Endothelial cell of umbilical vein (primary cell): ENCODE results near the gene CRISPLD2. TPM values are rescaled to one million over a fixed set of nuclear protein-coding genes. Genes with fewer than 3 reads are reported as not detected.

Experiments used
- BruUV-seq: library from RNA; stranded (reverse); fragments of 400-500 nt; replicated peaks from 2 replicates; lab custom pipeline; 2021; lab: Mats Ljungman, UMichigan
- CTCF ChIA-PET: fragments of 300-600, 350-600 bp; sonication (Branson Sonifier 250); formaldehyde crosslinking; loops from one replicate; lab custom pipeline; 2021; ENCODE audit warnings: antibody characterized with exemption, inconsistent platforms; lab: Charles Lee
- POLR2A ChIA-PET: fragments of 300-600, 350-600 bp; sonication (Branson Sonifier 250); formaldehyde crosslinking; loops from one replicate; lab custom pipeline; 2021; ENCODE audit warnings: antibody characterized with exemption, inconsistent platforms; lab: Charles Lee
- DNase-seq: peaks from one replicate; pipeline ENCODE4 v3.0.0-alpha.2; 2011; ENCODE audit warnings: low read depth, low spot score
- FAIRE-seq: peaks from 2 replicates; lab custom pipeline; 2011; peaks lifted over from hg19 to GRCh38; lab: Jason Lieb, UNC
- H2AFZ ChIP-seq: 2 replicates; pipeline ENCODE4 v1.6.0; 2012; ENCODE audit warnings: low read depth, low read length, control low read depth, inconsistent platforms
- H3K27ac ChIP-seq: 2 replicates; pipeline ENCODE4 v1.5.1; 2011; ENCODE audit warnings: low read depth, mild to moderate bottlenecking, control low read depth, low read length, moderate library complexity; ENCODE audit not compliant: insufficient read depth
- H3K27me3 ChIP-seq, 2 experiments: 2 replicates each; pipeline versions ENCODE4 v1.6.0 to v1.6.1; 2011; ENCODE audit warnings: low read length in 2 of 2, mixed read lengths in 1 of 2; ENCODE audit not compliant: control insufficient read depth in 2 of 2, insufficient read depth in 2 of 2
- H3K36me3 ChIP-seq, 2 experiments: 2 replicates in 1 of 2; 3 replicates in 1 of 2; pipeline ENCODE4 v1.5.1; 2011; ENCODE audit warnings: low read length in 2 of 2, mild to moderate bottlenecking in 1 of 2, moderate library complexity in 1 of 2; ENCODE audit not compliant: control insufficient read depth in 2 of 2, insufficient read depth in 2 of 2; ENCODE audit errors: extremely low read depth in 1 of 2
- H3K4me1 ChIP-seq: 3 replicates; pipeline ENCODE4 v1.5.1; 2011; ENCODE audit warnings: mild to moderate bottlenecking, low read length; ENCODE audit not compliant: control insufficient read depth, insufficient read depth; ENCODE audit errors: extremely low read depth
- H3K4me2 ChIP-seq: 2 replicates; pipeline ENCODE4 v1.6.1; 2011; ENCODE audit warnings: low read length, control low read depth, mixed read lengths; ENCODE audit not compliant: insufficient read depth
- H3K4me3 ChIP-seq, 3 experiments: fragments of 200-600 bp in 1 of 3; sonication (generic), shearing (Covaris generic) in 1 of 3; replicated peaks in 1 of 3; 2 replicates each; pipeline ENCODE4 v1.5.1; 2011 to 2016; ENCODE audit warnings: control low read depth in 3 of 3, low read length in 3 of 3, mild to moderate bottlenecking in 2 of 3, inconsistent platforms in 1 of 3, low read depth in 1 of 3, moderate library complexity in 1 of 3; ENCODE audit not compliant: insufficient read depth in 1 of 3
- H3K79me2 ChIP-seq: 2 replicates; pipeline ENCODE4 v1.6.0; 2012; ENCODE audit warnings: low read length, inconsistent platforms; ENCODE audit not compliant: control insufficient read depth, insufficient read depth
- H3K9ac ChIP-seq: replicated peaks from 2 replicates; pipeline ENCODE3; 2011; ENCODE audit warnings: low read length, control low read depth; ENCODE audit not compliant: insufficient read depth; ENCODE audit errors: extremely low read depth
- H3K9me1 ChIP-seq: replicated peaks from 3 replicates; pipeline ENCODE4 v1.6.0; 2011; ENCODE audit warnings: mild to moderate bottlenecking, low read length; ENCODE audit not compliant: control insufficient read depth, insufficient read depth; ENCODE audit errors: extremely low read depth
- H3K9me3 ChIP-seq: replicated peaks from 2 replicates; pipeline ENCODE4 v1.5.1; 2012; ENCODE audit warnings: low read length, inconsistent platforms; ENCODE audit not compliant: control insufficient read depth, insufficient read depth
- H4K20me1 ChIP-seq: replicated peaks from 2 replicates; pipeline ENCODE3; 2011; ENCODE audit warnings: mild to moderate bottlenecking, low read length; ENCODE audit not compliant: control insufficient read depth, insufficient read depth; ENCODE audit errors: extremely low read depth
- CTCF ChIP-seq, 2 donors: IDR thresholded peaks; 1 replicate in 1 of 2; 2 replicates in 1 of 2; pipeline ENCODE4 v1.5.1; 2011; ENCODE audit warnings: low read length in 2 of 2, mild to moderate bottlenecking in 2 of 2, moderate library complexity in 2 of 2, control low read depth in 1 of 2, inconsistent platforms in 1 of 2, low read depth in 1 of 2; ENCODE audit not compliant: insufficient read depth in 1 of 2; ENCODE audit errors: extremely low read depth in 1 of 2
- EZH2 ChIP-seq: IDR thresholded peaks from 2 replicates; pipeline ENCODE4 v1.6.1; 2012; ENCODE audit warnings: borderline replicate concordance, low read depth, mild to moderate bottlenecking, moderate library complexity, low read length, inconsistent platforms; ENCODE audit not compliant: severe bottlenecking
- FOS ChIP-seq: IDR thresholded peaks from 2 replicates; pipeline ENCODE4 v1.6.1; 2011; ENCODE audit warnings: mild to moderate bottlenecking, low read length, moderate library complexity, borderline replicate concordance; ENCODE audit not compliant: insufficient read depth
- GATA2 ChIP-seq: IDR thresholded peaks from 2 replicates; pipeline ENCODE4 v1.7.0; 2011; ENCODE audit warnings: low read depth, mild to moderate bottlenecking, moderate library complexity, mixed read lengths, low read length; ENCODE audit not compliant: insufficient read length, insufficient read depth
- JUN ChIP-seq: IDR thresholded peaks from 2 replicates; pipeline ENCODE4 v1.6.1; 2011; ENCODE audit warnings: borderline replicate concordance, low read depth; ENCODE audit not compliant: insufficient read length, insufficient read depth
- MYC ChIP-seq: IDR thresholded peaks from one replicate; pipeline ENCODE4 v1.6.1; 2011; ENCODE audit warnings: mild to moderate bottlenecking, low read depth, low read length
- POLR2A ChIP-seq: IDR thresholded peaks from 2 replicates; pipeline ENCODE4 v1.6.1; 2012; ENCODE audit warnings: low read depth, mild to moderate bottlenecking, control low read depth, low read length
- POLR2AphosphoS5 ChIP-seq: IDR thresholded peaks from 2 replicates; pipeline ENCODE4 v1.6.1; 2012; ENCODE audit warnings: low read depth, mild to moderate bottlenecking, control low read depth, low read length, moderate library complexity; ENCODE audit not compliant: insufficient read depth
- dilution Hi-C: fragments of 300-500 bp; cut with MboI; formaldehyde crosslinking; loops from one replicate; pipeline ENCODE4 v1.15.0; 2019; ENCODE audit warnings: low sequenced_read_pairs; ENCODE audit not compliant: extremely low pct_ligation_motif_present
- intact Hi-C: fragments of 100-400 bp; cut with micrococcal nuclease; formaldehyde crosslinking; loops from one replicate; pipeline ENCODE4 v1.10.0; 2022
- polyA plus RNA-seq, 4 experiments: library from polyadenylated mRNA; depleted of rRNA in 3 of 4; stranded (reverse) in 3 of 4; unstranded in 1 of 4; fragments of >200 nt; gene quantifications; 2 replicates each; pipeline versions ENCODE4 v1.2.1 to v1.2.3, GENCODE V29; 2011 to 2012; ENCODE audit warnings: missing spikeins in 1 of 4
- total RNA-seq: library from RNA; stranded (reverse); gene quantifications from 2 replicates; pipeline ENCODE4 v1.2.3, GENCODE V29; 2021
- TF ChIP-seq, protein P1 (sequence below): IDR thresholded peaks from 2 replicates; pipeline ENCODE4 v1.6.1; 2011; ENCODE audit not compliant: insufficient read depth, insufficient read length

The CRISPLD2 gene
- total and polyA plus RNA-seq, 2 donors (not counting 3 experiments of a cell fraction or from before 2014, with no cell fraction given), result 0.14 to 0.73 TPM

DNA sequence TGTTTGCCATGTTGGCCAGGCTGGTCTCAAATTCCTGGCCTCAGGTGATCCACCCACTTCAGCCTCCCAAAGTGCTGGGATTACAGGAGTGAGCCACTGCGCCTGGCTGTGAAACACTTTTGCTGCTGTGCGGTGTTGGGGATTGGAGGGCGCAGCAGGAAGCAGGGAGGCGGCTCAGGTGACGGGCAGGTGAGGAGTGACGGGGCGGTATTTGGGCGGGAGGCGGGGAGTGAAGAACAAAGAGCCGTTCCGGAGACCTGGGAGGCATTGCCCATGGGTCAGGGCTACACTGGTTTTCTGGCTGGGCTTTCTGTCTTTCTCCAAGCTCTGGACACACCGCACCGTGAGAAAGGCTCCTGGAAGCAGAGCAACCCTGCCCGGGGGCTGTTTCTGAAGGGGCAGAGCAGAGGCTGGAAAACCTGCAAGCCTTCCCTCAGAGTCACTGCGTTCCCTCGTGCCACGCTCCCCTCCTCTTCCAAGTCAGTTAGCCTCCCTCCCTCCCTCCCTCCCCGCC lies 22.1 kb downstream of the CRISPLD2 start:
- dilution Hi-C loops, result no loop called here

More for the DNA sequence above, 22.1 kb downstream of the CRISPLD2 start:
- ChIA-PET CTCF (interaction anchor here (1.3 kb wide), 1 partner anchor 10 kb away, joined by 3 read pairs; no protein-coding TSS in a partner anchor), POLR2A (no interaction called here)
- no peaks in the 10 kb centered on the region for H4K20me1 ChIP-seq
- H3K36me3 ChIP-seq, result no peaks in the 10 kb centered on the region
- intact Hi-C loops, result no loop called here
- no peak overlapping the region for H3K4me3 ChIP-seq
- no TSS peak for BruUV-seq
- H3K9me3 ChIP-seq, result no peaks in the 10 kb centered on the region
- no peak overlapping the region for H2AFZ ChIP-seq
- no peak overlapping the region for H3K9ac ChIP-seq
- peaks cover 2 to 8% of the 10 kb centered on the region in 2 experiments for H3K27me3 ChIP-seq
- H3K79me2 ChIP-seq, result no peaks in the 10 kb centered on the region
- H3K27ac ChIP-seq, result no peak overlapping the region
- no peak for TF ChIP-seq EZH2
- TF ChIP-seq JUN, result no peak
- no peak for TF ChIP-seq MYC
- TF ChIP-seq, protein P1, sequence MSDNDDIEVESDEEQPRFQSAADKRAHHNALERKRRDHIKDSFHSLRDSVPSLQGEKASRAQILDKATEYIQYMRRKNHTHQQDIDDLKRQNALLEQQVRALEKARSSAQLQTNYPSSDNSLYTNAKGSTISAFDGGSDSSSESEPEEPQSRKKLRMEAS, result no peak
- no peak for TF ChIP-seq POLR2AphosphoS5
- TF ChIP-seq POLR2A, result no peak
- no peak for TF ChIP-seq GATA2
- TF ChIP-seq FOS, result no peak
- no peak for TF ChIP-seq CTCF (IDR thresholded peaks at IDR 0.05; ENCODE audit: extremely low read depth in 1 of 2, insufficient read depth in 1 of 2, low read depth in 1 of 2, low read length in 2 of 2)
- DNase-seq (no peak), FAIRE-seq (no peak)
- H3K4me1 ChIP-seq, result peaks cover 3% of the 10 kb centered on the region
- no peak overlapping the region for H3K4me2 ChIP-seq
- H3K9me1 ChIP-seq, result no peaks in the 10 kb centered on the region
